Caco-2 (cell line): ENCODE measurements around the gene NT5DC4. TPM values are rescaled to one million over a fixed set of nuclear protein-coding genes. Genes with fewer than 3 reads are reported as not detected.

Experiments
- BruUV-seq: library from RNA; stranded (reverse); fragments of 400-500 nt; replicated peaks from 2 replicates; lab custom pipeline; 2021; lab: Mats Ljungman, UMichigan
- CTCF ChIA-PET: fragments of 300-600 bp; sonication (Branson Sonifier 250); formaldehyde crosslinking; loops from one replicate; lab custom pipeline; 2022; ENCODE audit warnings: antibody characterized with exemption; lab: Charles Lee
- POLR2A ChIA-PET: fragments of 300-600 bp; sonication (Branson Sonifier 250); formaldehyde crosslinking; loops from one replicate; lab custom pipeline; 2022; ENCODE audit warnings: antibody characterized with exemption; lab: Charles Lee
- DNase-seq, 2 experiments: peaks; one replicate each; pipeline versions ENCODE4 v3.0.0 to v3.0.0-alpha.2; 2020 to 2022
- H3K27me3 ChIP-seq: replicated peaks from 2 replicates; pipeline ENCODE4 v1.6.0; 2011; ENCODE audit warnings: low read length; ENCODE audit not compliant: control insufficient read depth, insufficient read depth
- H3K36me3 ChIP-seq: 2 replicates; pipeline ENCODE4 v1.5.1; 2011; ENCODE audit warnings: low read length; ENCODE audit not compliant: control insufficient read depth, insufficient read depth
- H3K4me1 ChIP-seq: fragments of 250-450 bp; sonication (Bioruptor Pico); 2 replicates; pipeline ENCODE4 v1.5.1; 2020; ENCODE audit warnings: mild to moderate bottlenecking
- H3K4me3 ChIP-seq: 2 replicates; pipeline ENCODE4 v1.5.1; 2011; ENCODE audit warnings: low read depth, mild to moderate bottlenecking, control low read depth, low read length
- H3K9me3 ChIP-seq: fragments of 250-450 bp; sonication (Bioruptor Pico); 2 replicates; pipeline ENCODE4 v1.5.1; 2020; ENCODE audit warnings: mild to moderate bottlenecking, moderate library complexity
- H3K27ac Mint-ChIP-seq: one replicate; pipeline ENCODE4 v1.8.0; 2022; ENCODE audit warnings: mixed read lengths; ENCODE audit not compliant: unreplicated experiment
- H3K27me3 Mint-ChIP-seq: one replicate; pipeline ENCODE4 v1.8.0; 2022; ENCODE audit warnings: mixed read lengths; ENCODE audit not compliant: insufficient read depth, unreplicated experiment
- H3K36me3 Mint-ChIP-seq: one replicate; pipeline ENCODE4 v1.8.0; 2022; ENCODE audit warnings: mild to moderate bottlenecking, mixed read lengths; ENCODE audit not compliant: insufficient read depth, unreplicated experiment
- H3K4me1 Mint-ChIP-seq: one replicate; pipeline ENCODE4 v1.8.0; 2022; ENCODE audit warnings: low read depth, mixed read lengths; ENCODE audit not compliant: unreplicated experiment
- H3K4me3 Mint-ChIP-seq: one replicate; pipeline ENCODE4 v1.8.0; 2022; ENCODE audit warnings: mild to moderate bottlenecking, moderate library complexity, mixed read lengths; ENCODE audit not compliant: unreplicated experiment
- H3K9me3 Mint-ChIP-seq: one replicate; pipeline ENCODE4 v1.8.0; 2022; ENCODE audit warnings: mixed read lengths; ENCODE audit not compliant: unreplicated experiment
- CTCF ChIP-seq, 2 experiments: fragments of 200-600 bp in 1 of 2; IDR thresholded peaks; 1 replicate in 1 of 2; 2 replicates in 1 of 2; pipeline versions ENCODE4 v1.5.1 to v1.8.0; 2011 to 2022; ENCODE audit warnings: antibody characterized with exemption in 1 of 2, control low read depth in 1 of 2, inconsistent platforms in 1 of 2, low read depth in 1 of 2, low read length in 1 of 2, mild to moderate bottlenecking in 1 of 2, moderate library complexity in 1 of 2; ENCODE audit not compliant: insufficient read depth in 1 of 2, severe bottlenecking in 1 of 2, unreplicated experiment in 1 of 2
- intact Hi-C: fragments of 100-400 bp; cut with micrococcal nuclease; formaldehyde crosslinking; loops from one replicate; pipeline ENCODE4 v1.10.0; 2022; ENCODE audit not compliant: unreplicated experiment
- total RNA-seq: library from RNA; stranded (reverse); gene quantifications from 2 replicates; pipeline ENCODE4 v1.2.3, GENCODE V29; 2022

NT5DC4 gene
- total RNA-seq, 1 experiment from 2014 or later: 4.0 TPM

- no peak for DNase-seq
- Mint-ChIP-seq H3K27me3 (no peaks in the 10 kb centered on the region), H3K27ac (no peak overlapping the region), H3K4me3 (no peak overlapping the region), H3K36me3 (no peaks in the 10 kb centered on the region), H3K9me3 (no peaks in the 10 kb centered on the region), H3K4me1 (peaks cover 16% of the 10 kb centered on the region)
- intact Hi-C loops: loop anchor here (5.0 kb wide), 1 partner anchor 46 kb away; the partner anchor contains the start of gene SLC20A1
- Histone ChIP-seq H3K4me1 (peaks cover 10% of the 10 kb centered on the region), H3K36me3 (no peaks in the 10 kb centered on the region), H3K9me3 (no peaks in the 10 kb centered on the region), H3K27me3 (no peaks in the 10 kb centered on the region), H3K4me3 (no peak overlapping the region)
- BruUV-seq: no TSS peak
- ChIA-PET CTCF (interaction anchor here (1.6 kb wide), 1 partner anchor 48 kb away, joined by 9 read pairs; the partner anchor contains the start of gene SLC20A1), POLR2A (no interaction called here)
- no peak for TF ChIP-seq CTCF (IDR thresholded peaks at IDR 0.05; ENCODE audit: insufficient read depth in 1 of 2, low read depth in 1 of 2, low read length in 1 of 2, severe bottlenecking in 1 of 2, unreplicated experiment in 1 of 2)
These were observed 27.2 kb upstream of the NT5DC4 start for GRCh38 chr2:112693596-112693995.

DNA sequence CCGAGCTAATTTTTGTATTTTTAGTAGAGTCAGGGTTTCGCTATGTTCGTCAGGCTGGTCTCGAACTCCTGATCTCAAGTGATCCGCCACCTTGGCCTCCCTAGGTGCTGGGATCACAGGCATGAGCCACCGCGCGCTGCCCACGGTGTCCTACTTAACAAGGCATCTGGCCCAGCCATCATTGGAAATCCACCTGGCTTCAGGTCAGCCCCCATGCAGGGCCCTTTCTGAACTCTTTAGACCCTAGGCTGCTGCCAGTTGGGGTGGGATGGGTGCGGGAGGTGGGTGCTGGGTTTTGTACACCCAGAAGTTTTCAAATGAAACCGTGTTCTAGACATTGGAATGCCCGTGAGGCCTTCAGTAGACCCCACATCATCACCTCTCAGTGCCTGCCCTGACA is 26.6 kb upstream of the NT5DC4 start:
- BruUV-seq: no TSS peak
- H3K9me3 Mint-ChIP-seq: no peaks in the 10 kb centered on the region
- H3K4me1 Mint-ChIP-seq: peaks cover 16% of the 10 kb centered on the region
- no peaks in the 10 kb centered on the region for H3K36me3 ChIP-seq
- H3K4me1 ChIP-seq: peaks cover 10% of the 10 kb centered on the region
- no peak overlapping the region for H3K27ac Mint-ChIP-seq
- no peaks in the 10 kb centered on the region for H3K27me3 Mint-ChIP-seq
- H3K4me3 Mint-ChIP-seq: no peak overlapping the region
- intact Hi-C loops: loop anchor here (5.0 kb wide), 1 partner anchor 47 kb away; the partner anchor contains the start of gene SLC20A1
- no peak overlapping the region for H3K4me3 ChIP-seq
- TF ChIP-seq CTCF (IDR thresholded peaks at IDR 0.05; ENCODE audit: insufficient read depth in 1 of 2, low read depth in 1 of 2, low read length in 1 of 2, severe bottlenecking in 1 of 2, unreplicated experiment in 1 of 2): no peak
- DNase-seq: no peak
- H3K9me3 ChIP-seq: no peaks in the 10 kb centered on the region
- no peaks in the 10 kb centered on the region for H3K27me3 ChIP-seq
- ChIA-PET POLR2A (no interaction called here), CTCF (no interaction called here)
- no peaks in the 10 kb centered on the region for H3K36me3 Mint-ChIP-seq

GRCh38 chr2:112698834-112699515 is 21.8 kb upstream of the NT5DC4 start:
- CTCF ChIA-PET: no interaction called here

More at GRCh38 chr2:112698834-112699515, 21.8 kb upstream of the NT5DC4 start:
- no peak overlapping the region for H3K4me3 Mint-ChIP-seq
- Histone ChIP-seq H3K4me3 (no peak overlapping the region), H3K9me3 (no peaks in the 10 kb centered on the region), H3K4me1 (no peaks in the 10 kb centered on the region), H3K36me3 (no peaks in the 10 kb centered on the region), H3K27me3 (no peaks in the 10 kb centered on the region)
- no peak for TF ChIP-seq CTCF (IDR thresholded peaks at IDR 0.05; ENCODE audit: insufficient read depth in 1 of 2, low read depth in 1 of 2, low read length in 1 of 2, severe bottlenecking in 1 of 2, unreplicated experiment in 1 of 2)
- intact Hi-C loops: no loop called here
- DNase-seq: no peak
- no peaks in the 10 kb centered on the region for H3K36me3 Mint-ChIP-seq
- POLR2A ChIA-PET: no interaction called here
- H3K27me3 Mint-ChIP-seq: no peaks in the 10 kb centered on the region
- no peak overlapping the region for H3K27ac Mint-ChIP-seq
- H3K9me3 Mint-ChIP-seq: no peaks in the 10 kb centered on the region
- no TSS peak for BruUV-seq
- H3K4me1 Mint-ChIP-seq: no peaks in the 10 kb centered on the region
